ENCODE data around the gene SCYL3. TPM values are rescaled to one million over a fixed set of nuclear protein-coding genes. Genes with fewer than 3 reads are reported as not detected.

SCYL3 gene
- total and polyA plus RNA-seq, 2 donors = 7.5 to 20.1 TPM

GRCh38 chr1:169809370-169810095 is 84.2 kb downstream of the SCYL3 start:
- H3K4me3 ChIP-seq (ENCODE audit: low read depth, low read length) = no peak overlapping the region
- no peaks in the 10 kb centered on the region for H3K36me3 ChIP-seq (ENCODE audit: insufficient read depth)
- DNase-seq (ENCODE audit: extremely low spot score) = peak; percentile 8
- no peaks in the 10 kb centered on the region for H3K4me1 ChIP-seq (ENCODE audit: insufficient read depth)
- H3K27ac ChIP-seq (ENCODE audit: low read depth) = no peak overlapping the region
- 65% methylated on average over 4 of the region's 4 CpGs for WGBS

- H3K36me3 ChIP-seq (ENCODE audit: insufficient read depth) = peaks cover 2% of the 10 kb centered on the region
These were observed 88.8 kb downstream of the SCYL3 start for GRCh38 chr1:169804941-169805340.

GRCh38 chr1:169802888-169803287 is 90.8 kb downstream of the SCYL3 start:
- Histone ChIP-seq H3K4me3 (ENCODE audit: low read depth, low read length) (no peak overlapping the region), H3K4me1 (ENCODE audit: insufficient read depth) (no peaks in the 10 kb centered on the region), H3K36me3 (ENCODE audit: insufficient read depth) (peaks cover 2% of the 10 kb centered on the region), H3K27ac (ENCODE audit: low read depth) (no peak overlapping the region)
- DNase-seq (ENCODE audit: extremely low spot score) = no peak

More at GRCh38 chr1:169804941-169805340, 88.8 kb downstream of the SCYL3 start:
- H3K4me1 ChIP-seq (ENCODE audit: insufficient read depth) = no peaks in the 10 kb centered on the region
- 90% methylated on average over 2 of the region's 2 CpGs for WGBS
- no peak overlapping the region for H3K4me3 ChIP-seq (ENCODE audit: low read depth, low read length)
- no peak for DNase-seq (ENCODE audit: extremely low spot score)
- no peak overlapping the region for H3K27ac ChIP-seq (ENCODE audit: low read depth)

Small RNA genes within 50 kb of the gene (small RNA-seq; reads per million reads assigned to genes)
- not detected for gene RN7SL333P

Other genes with a start within 250 kb of the SCYL3 start
- gene SELL, start 182.3 kb downstream of the SCYL3 start, total RNA-seq = 5.1 TPM
- gene SELL, start 182.3 kb downstream of the SCYL3 start, polyA plus RNA-seq = 2.2 TPM
- 6.6 TPM for gene SELE, start 159.8 kb downstream of the SCYL3 start, total RNA-seq
- gene SELE, start 159.8 kb downstream of the SCYL3 start, polyA plus RNA-seq = 5.8 TPM
- gene METTL18, start 99.0 kb downstream of the SCYL3 start, total RNA-seq = 14.8 TPM
- gene METTL18, start 99.0 kb downstream of the SCYL3 start, polyA plus RNA-seq = 7.2 TPM
- gene KIFAP3, start 180.8 kb upstream of the SCYL3 start, total RNA-seq = 60.0 TPM
- 14.2 TPM for gene KIFAP3, start 180.8 kb upstream of the SCYL3 start, polyA plus RNA-seq

Data from urinary bladder (tissue), 4 donors.